Panc1 (cell line): ENCODE measurements around the gene DHRS3. TPM values are rescaled to one million over a fixed set of nuclear protein-coding genes. Genes with fewer than 3 reads are reported as not detected.

Source experiments
- microRNA-seq: library from miRNA; unstranded; fragments of <30 nt; microRNA quantifications from one replicate; pipeline ENCODE4 v1.1.0, GENCODE V29; 2020; ENCODE audit not compliant: unreplicated experiment
- total RNA-seq: library from RNA; stranded (reverse); gene quantifications from one replicate; pipeline ENCODE4 v1.2.1, GENCODE V29; 2021; ENCODE audit not compliant: unreplicated experiment

The DHRS3 gene
- total RNA-seq, 1 experiment from 2014 or later = 113 TPM

Small RNAs within 50 kb of the gene (microRNA-seq; reads per million reads assigned to microRNA genes)
- gene MIR6730 = 1.6 reads per million

Other genes with a start within 250 kb of the DHRS3 start
- not detected for gene AADACL4, start 25.9 kb upstream of the DHRS3 start, total RNA-seq
- gene AADACL3, start 97.9 kb upstream of the DHRS3 start, total RNA-seq = not detected
- gene CFAP107, start 128.0 kb upstream of the DHRS3 start, total RNA-seq = not detected
- not detected for gene PRAMEF12, start 155.5 kb upstream of the DHRS3 start, total RNA-seq
- gene PRAMEF1, start 173.2 kb upstream of the DHRS3 start, total RNA-seq = not detected
- not detected for gene PRAMEF11, start 213.2 kb upstream of the DHRS3 start, total RNA-seq
- not detected for gene HNRNPCL1, start 230.5 kb upstream of the DHRS3 start, total RNA-seq
- gene PRAMEF2, start 238.9 kb upstream of the DHRS3 start, total RNA-seq = not detected